ENCODE measurements around the gene IQCM. TPM values are rescaled to one million over a fixed set of nuclear protein-coding genes. Genes with fewer than 3 reads are reported as not detected.

The IQCM gene, protein sequence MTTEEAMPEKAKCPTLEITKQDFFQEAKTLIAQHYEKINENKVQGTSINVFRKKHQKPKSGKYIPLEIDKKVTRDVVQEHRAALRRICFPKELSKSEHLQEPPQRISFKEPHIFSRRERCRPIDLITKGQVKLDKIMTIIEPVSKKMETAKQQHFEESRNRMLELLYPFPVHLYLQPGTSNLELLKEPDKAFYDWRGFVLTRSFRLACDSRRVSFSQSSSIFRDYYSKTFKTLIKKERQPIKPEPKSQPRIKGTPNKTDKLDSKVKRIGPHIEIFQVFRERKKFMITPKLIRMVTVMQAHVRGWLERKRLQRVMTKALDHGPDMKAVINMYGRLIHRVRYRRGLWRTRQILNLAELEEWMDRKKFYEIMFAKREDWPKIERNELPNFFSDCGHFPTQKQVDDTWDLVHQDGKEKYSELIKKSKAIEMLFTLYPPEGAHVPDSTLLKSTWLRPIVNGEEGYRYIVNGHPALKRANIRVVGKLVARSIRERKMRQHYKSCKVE
- not detected for total RNA-seq

DNA sequence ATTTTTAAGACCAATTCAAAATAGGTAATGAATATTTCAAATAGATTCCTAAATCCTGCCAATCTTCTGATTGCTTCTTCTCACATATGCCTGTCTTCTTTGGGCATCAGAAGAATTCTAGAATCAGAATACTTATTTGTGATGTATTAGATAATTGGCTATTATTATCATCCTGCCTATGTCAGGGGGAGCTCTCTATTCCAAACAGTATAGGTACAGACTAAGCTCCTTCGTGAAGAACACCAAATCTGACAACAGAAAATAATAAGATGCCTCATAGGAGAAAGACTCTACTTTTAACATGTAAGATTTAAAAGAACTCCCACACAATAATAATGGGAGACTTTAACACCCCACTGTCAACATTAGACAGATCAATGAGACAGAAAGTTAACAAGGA is at the start of gene IQCM:
Gene IQCM, minus strand, starts transcription at position 101 of the 400 bp plus-strand sequence. CDS start 73,152 bp downstream, outside the sequence.
- POLR2A ChIA-PET: no interaction called here
- CTCF ChIA-PET: no interaction called here

DNA sequence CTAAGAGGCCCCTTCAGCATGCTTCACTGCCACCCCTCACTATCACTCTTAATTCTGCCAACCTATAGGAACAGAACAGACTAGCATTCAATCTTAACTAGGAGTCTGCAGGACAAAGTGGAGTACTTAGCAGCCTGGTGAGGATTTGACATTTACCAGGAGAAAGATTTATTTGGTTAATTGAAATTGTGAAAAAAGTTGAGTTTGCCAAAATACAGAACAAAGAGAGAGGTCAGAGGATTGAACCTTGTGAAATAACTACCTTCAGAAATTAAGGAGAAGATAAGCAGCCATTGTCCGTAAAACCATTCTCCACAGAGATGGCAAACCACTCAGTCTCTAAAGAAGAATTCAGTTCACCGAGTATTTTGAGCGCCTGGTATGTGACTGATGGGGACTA is 41.8 kb upstream of the IQCM start:
- POLR2A ChIA-PET: no interaction called here
- CTCF ChIA-PET: no interaction called here

DNA sequence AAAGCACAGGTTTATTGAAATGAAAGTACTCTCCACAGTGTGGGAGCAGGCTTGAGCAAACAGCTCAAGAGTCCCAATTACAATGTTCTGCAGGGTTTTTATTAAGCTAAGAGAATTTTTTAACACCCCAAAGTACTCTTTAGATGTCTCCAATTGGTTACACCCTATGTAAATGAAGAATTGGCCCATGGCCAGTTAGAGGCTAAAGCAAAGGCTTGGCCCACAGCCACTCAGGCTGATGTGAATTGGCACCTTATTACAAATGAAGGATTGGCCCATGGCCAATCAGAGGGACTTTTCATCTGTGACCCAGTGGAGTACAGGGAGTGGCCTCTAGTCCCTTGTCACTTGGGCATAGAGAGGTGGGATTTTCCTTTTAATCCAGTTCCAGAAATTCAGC is 30.1 kb upstream of the IQCM start:
- ChIA-PET POLR2A (no interaction called here), CTCF (no interaction called here)

DNA sequence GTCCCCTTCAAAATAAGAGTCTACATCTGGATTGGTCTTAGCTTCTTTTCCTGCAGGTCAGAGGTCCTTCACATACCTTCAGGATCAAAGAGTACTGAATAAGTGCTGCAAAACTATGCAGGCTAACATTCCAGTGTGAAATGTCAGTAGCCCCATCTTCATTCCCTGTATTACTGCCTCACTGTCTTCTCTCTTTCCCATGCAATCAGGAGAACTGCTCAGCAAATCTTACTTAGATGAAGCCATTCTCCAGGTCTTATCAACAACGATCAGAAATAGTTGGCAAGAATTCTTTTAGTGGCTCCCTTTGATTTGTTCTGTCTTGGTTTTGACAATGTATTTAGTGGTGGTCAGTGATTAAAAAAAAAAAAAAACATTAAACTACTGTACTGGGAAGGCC is 26.0 kb upstream of the IQCM start:
- POLR2A ChIA-PET: no interaction called here
- CTCF ChIA-PET: no interaction called here

DNA sequence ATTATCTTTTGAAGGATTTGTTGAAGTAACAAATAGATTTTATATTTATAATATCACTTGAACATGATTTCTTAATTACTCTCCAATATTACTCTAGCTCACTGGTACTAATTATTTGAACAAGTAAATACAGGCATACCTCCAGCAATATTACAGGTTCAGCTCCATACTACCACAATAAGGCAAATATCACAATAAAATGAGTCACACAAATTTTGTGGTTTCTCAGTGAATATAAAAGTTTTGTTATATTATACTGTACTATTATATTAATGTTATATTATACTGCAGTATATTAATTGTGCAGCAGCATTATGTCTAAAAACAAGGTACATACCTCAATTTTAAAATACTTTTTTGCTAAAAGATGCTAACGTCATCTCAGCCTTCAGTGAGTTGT is 22.4 kb upstream of the IQCM start:
- ChIA-PET POLR2A (no interaction called here), CTCF (no interaction called here)

DNA sequence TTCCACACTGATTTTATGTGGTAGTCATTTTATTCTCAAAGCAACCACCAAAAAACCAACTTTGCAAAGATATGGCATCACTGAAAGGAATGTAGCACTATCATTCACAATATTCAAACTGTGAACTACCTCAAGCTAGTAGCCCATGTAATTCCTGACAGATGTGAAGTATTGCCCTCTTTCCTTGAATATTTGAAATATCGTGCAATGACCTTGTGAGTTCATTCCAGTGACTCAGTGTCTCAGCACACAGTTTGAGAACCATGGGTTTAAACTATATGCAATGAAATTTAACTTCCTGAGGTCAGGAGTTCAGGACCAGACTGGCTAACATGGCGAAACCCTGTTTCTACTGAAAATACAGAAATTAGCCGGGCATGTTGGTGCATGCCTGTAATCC is 20.9 kb upstream of the IQCM start:
- ChIA-PET POLR2A (no interaction called here), CTCF (no interaction called here)

DNA sequence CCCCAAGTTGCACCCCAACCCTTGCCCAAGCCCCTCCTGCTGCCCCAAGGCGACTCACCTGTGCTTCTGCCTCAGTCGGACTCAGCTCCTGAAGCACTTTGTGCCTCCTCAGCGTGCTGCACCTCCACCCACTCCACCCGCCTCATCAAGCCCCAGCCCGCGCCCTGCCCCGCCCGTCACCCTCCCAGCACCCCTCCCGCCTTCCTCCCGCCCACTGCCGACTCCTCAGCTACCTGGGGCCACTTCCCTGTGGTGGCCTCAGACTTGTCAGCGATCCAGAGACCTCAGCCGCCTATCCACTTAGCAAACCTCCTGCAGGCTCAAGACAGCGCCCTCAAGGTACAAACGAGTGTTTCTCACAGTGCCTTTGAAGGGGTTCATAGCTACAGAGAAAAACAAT is 19.6 kb upstream of the IQCM start:
- ChIA-PET POLR2A (no interaction called here), CTCF (no interaction called here)

DNA sequence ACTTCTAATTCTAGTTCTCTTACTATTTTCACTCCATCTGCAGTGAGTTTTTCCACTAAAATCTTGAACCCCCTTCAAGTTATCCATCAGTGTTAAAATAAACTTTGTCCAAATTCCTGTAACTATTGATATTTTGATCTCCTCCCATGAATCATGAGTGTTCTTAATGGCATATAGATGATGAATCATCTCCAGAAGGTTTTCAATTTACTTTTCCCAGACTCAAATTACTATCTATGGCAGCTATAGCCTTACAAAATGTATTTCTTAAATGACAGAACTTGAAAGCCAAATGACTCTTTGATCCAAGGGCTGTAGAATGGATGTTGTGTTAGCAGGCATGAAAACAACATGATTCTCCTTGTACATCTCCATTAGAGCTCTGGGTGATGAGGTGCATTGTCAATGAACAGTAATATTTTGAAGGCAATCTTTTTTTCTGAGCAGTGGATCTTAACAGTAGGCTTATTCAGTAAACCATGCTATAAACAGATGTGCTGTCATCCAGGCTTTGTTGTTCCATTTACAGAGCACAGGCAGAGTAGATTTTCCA is 16.1 kb upstream of the IQCM start:
- ChIA-PET POLR2A (no interaction called here), CTCF (no interaction called here)

DNA sequence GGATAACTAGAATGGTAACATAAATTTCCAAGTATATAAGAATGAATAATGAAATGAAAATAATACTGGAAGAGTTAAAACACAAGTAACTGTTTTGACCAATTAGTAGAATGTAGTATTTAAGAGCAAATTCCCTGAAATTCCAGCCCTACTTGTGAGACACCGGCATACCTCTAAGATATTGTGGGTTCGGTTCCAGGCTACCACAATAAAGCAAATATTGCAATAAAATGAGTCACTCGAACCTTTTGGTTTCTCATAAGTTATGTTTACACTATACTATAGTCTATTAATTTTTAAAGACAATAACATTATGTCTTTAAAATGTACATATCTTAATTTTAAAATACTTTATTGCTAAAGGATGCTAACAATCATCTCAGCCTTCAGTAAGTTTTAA is 15.2 kb upstream of the IQCM start:
- CTCF ChIA-PET: no interaction called here
- POLR2A ChIA-PET: no interaction called here

DNA sequence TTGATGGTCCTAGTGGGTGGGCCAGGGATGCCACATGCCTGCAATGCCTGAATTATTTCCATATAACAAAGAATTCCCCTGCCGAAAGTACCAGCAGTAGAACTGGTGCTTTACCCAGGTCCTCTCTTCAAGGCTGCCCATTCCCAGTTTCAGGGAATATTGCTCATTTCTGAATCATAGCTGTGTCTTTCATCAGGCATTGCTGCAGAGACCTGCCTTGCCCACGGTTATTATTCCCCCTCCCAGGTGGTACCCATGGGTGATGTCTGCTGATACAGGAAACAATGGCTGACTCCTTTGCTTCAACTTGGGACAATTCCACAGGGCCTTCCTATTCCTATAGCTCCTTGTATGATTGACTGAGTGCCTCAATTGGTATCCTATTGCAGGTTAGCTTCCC is 9.7 kb upstream of the IQCM start:
- ChIA-PET CTCF (no interaction called here), POLR2A (no interaction called here)

DNA sequence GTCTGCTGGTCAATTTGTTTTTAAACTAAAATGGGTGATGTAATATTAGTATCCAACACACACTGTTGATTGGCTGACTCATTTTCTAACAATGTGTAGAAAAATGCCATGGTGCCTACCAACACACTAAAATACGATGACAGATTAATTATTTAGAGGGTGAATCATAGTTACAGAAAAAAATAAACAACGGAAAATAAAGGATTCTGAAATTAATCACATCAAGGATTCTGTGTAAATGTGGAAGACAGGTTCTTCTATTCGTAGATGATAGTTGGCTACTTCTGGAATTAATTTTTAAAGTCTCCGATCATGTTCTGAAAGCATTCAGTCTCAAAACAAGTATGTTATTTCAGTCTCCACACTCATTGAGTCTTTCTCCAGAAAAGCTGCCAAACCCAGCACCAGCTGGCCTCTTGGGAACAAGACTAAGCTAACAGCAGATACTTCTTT is 8.2 kb upstream of the IQCM start:
- ChIA-PET POLR2A (no interaction called here), CTCF (no interaction called here)

DNA sequence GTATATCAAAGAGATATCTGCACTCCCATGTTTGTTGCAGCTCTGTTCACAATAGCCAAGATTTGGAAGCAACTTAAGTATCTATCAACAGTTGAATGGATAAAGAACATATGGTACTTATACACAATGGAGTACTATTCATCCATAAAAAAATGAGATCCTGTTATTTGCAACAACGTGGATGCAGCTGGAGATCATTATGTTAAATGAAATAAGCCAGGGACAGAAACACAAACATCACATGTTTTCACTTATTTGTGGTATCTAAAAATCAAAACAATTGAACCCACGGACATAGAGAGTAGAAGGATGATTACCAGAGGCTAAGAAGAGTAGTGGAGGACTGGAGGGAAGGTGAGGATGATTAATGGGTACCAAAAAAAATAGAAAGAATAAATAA is 14.2 kb downstream of the IQCM start:
- ChIA-PET POLR2A (no interaction called here), CTCF (no interaction called here)

DNA sequence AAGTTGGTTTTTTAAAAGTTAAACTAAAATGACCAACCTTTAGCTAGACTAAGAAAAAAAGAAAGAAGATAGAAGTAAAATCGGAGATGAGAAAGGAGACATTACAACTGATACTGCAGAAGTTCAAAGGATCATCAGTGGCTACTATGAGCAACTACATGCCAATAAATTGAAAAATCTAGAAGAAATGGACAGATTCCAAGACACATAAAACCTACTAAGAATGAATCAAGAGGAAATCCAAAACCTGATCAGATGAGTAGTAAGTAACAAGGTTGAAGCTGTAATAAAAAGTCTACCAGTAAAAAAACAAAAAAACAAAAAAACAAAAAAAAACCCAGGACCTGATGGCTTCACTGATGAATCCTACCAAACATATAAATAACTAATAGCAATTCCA is 16.1 kb downstream of the IQCM start:
- ChIA-PET CTCF (no interaction called here), POLR2A (no interaction called here)

DNA sequence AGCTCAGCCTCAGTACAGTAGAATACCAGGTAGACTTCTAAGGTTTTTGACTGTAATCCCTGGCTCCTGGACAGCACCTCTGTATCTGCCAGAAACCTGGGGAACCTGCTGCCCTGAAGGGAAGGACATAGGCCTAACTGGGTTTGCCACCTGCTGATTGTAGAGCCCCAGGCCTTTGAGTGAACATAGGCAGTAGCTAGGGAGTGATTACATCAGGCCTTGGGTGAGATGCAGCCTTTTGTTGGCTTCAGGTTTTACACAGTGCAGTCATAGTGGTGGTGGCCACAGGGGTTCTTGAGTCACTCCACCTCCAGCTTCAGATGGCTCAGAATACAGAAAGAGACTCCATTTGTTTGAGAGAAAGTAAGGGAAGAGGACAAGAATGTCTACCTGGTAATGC is 19.3 kb downstream of the IQCM start:
- POLR2A ChIA-PET: no interaction called here

DNA sequence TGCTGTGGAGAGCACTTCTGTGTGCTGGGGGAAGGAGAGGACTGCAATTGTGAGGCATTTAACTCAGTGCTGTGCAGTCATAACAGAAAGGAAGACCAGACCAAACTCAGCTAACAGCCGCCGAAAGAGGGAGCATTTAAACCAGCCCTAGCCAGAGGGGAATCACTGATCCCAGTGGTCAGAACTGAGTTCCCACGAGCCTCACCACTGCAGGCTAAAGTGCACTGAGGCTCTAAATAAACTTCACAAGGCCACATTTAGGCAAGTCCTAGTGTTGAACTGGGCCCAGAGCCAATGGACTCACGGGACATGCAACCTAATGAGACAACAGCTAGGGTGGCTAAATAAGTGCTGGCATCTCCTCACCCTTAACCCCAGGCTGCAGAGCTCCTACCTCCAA is 20.4 kb downstream of the IQCM start:
- ChIA-PET CTCF (no interaction called here), POLR2A (no interaction called here)

More for the DNA sequence above, 19.3 kb downstream of the IQCM start:
- CTCF ChIA-PET: no interaction called here

DNA sequence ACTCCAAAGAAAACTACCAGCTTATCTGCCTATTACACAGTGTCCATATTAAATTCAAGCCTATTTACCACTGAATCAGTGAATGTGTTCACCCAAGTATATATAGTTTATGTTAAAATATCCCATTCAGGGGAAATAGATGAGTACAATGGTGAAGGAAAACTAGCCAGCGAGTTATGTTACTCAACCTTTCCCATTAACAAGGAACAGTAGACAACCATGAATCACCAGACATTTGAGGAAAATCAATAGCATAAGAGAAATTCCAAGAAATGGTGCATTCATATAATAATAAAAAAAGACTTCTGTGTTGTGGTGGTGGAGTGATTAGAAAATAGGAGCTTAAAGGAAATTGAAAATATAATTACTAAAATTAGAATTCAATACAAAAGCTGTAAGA is 21.3 kb downstream of the IQCM start:
- POLR2A ChIA-PET: no interaction called here
- CTCF ChIA-PET: no interaction called here

DNA sequence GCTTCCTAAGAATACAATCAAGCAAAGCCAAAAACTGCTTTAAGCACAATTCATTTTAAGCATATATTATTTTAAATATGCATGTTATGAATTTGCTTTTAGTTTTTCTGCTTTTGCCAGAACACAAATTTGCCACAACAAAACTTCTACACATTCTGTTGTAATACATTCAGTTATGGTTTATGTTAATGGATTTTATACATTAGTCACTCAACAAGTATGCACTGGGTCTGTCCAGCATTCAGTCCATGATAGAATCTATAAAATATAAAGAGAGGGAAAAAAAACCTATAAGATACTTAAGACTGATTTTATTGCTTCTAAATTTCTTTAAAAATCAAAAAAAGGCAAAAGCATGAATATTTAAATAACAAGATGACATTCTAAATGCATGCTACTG is 22.2 kb downstream of the IQCM start:
- CTCF ChIA-PET: no interaction called here
- POLR2A ChIA-PET: no interaction called here

DNA sequence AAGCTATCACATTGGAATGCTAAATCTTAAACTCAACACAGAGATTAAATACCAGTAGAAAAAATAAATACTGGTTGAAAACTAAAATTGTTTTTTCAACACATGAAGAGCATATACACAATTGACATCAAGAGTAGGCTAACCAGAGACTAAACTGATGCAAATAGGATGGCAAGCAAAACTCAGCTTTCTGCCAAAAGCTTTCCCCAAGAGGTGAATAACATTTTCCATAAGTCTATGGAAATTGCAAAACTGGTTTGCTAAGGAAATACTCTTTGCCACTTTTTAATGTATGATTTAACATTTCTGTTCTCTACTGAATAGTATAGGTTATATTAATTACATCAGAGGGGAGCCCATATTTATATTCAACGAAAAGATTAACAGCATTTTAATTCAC is 23.8 kb downstream of the IQCM start:
- ChIA-PET POLR2A (no interaction called here), CTCF (no interaction called here)

DNA sequence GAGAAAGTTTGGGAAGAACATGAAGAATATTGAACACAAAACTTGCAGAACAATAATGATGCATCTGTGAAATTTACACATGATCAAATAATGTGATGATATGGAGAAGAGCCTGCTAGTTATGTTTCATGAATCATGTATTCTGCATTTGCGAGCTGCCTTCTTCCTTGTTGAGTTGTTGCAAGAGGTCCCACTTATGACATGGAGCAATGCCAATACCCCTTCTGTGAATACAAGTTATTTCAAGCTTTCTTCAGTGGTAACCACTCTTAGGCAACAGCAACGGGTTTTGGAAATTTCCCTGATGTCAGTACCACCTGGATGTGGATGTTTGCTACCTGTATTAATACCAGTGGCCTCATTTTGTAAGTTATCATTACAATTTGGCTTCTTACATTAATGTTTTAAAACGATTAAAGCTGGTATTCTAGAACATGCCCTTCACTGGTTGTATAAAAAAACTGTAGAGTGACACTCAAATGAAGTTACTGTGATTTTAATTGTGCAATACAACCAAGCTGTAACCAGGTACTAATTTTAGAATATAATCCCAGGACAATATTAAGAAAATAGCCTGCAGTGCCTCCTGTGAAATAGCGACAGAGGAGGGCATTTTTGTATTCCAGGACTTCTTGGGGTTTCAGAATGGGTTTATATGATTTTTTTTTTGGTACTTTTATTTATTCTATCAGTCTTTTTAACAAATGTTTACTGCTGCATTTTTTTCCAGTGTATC is 25.3 kb downstream of the IQCM start:
- ChIA-PET POLR2A (no interaction called here), CTCF (no interaction called here)

DNA sequence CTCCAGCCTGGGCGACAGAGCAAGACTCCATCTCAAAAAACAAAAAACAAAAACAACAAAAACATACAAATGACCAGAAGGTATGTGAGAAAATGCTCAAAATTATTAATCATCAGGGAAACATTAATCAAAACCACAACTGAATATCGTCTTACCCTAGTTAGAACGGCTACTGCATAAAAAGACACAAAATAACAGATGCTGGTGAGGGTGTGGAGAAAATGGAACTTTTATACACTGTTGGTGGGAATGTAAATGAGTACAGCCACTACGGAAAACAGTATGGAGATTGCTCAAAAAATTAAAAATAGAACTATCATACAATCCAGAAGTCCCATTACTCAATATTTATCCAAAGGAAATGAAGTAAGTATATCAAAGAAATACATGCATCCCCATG is 27.3 kb downstream of the IQCM start:
- POLR2A ChIA-PET: no interaction called here
- CTCF ChIA-PET: no interaction called here

DNA sequence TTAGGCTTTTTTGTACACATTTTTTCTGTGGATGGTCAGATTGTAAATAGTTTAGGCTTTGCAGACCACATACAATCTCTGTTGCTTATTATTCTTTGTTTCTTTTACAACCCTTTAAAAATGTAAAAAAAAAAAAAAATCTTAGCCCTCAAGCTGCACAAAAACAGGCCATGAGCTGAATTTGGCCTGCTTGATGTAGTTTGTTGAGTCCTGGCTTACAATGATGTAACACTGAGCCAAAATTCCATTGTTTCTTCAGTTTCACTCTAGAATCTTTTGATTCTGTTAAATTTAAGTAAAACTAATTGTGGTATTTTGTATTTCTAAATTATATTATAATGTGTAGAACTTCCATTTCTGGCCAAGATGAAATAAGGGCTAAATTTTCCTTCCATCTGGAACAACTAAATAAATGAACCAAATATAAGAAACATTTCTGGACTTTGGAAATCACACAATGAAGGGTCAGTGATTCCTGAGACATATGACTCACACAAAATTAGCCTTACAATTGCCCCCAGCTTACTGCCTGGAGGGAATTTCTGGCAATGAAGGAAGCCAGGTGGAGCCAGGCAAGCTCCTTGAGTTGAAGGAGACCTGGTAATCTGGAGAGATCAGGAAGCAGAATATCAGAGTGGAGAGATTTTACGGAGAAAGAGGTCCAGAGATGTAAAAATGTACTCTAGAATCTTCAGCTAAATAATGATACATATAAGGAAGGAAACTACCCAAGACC is 29.8 kb downstream of the IQCM start:
- ChIA-PET POLR2A (no interaction called here), CTCF (no interaction called here)
